ENCODE measurements around the gene SPSB3.

SPSB3 gene

GRCh38 chr16:1788095-1788707, 5.8 kb upstream of the SPSB3 start:
- DNase-seq = no peak

GRCh38 chr16:1787322-1788094, 5.1 kb upstream of the SPSB3 start:
- no peak for DNase-seq

- DNase-seq = no peak
Observed at GRCh38 chr16:1787056-1787321, 4.6 kb upstream of the SPSB3 start.

GRCh38 chr16:1786242-1787055, 4.1 kb upstream of the SPSB3 start:
- no peak for DNase-seq

DNA sequence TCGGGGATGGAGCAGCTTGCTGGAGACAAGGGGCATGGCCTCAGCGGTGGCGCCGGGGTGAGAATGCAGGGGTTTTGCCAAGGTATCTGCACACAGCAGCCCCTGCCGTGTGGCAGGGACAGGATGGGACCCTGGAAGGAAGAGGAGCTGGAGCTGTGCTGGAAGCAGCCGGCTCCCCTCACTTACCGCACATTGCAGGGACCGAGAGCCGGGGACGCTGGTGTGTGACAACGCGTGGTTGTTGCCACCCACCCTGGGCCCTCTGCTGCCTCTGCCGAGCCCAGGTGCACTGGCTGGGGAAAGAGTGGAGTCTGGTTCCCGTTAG, 3.4 kb upstream of the SPSB3 start:
- DNase-seq = no peak

DNA sequence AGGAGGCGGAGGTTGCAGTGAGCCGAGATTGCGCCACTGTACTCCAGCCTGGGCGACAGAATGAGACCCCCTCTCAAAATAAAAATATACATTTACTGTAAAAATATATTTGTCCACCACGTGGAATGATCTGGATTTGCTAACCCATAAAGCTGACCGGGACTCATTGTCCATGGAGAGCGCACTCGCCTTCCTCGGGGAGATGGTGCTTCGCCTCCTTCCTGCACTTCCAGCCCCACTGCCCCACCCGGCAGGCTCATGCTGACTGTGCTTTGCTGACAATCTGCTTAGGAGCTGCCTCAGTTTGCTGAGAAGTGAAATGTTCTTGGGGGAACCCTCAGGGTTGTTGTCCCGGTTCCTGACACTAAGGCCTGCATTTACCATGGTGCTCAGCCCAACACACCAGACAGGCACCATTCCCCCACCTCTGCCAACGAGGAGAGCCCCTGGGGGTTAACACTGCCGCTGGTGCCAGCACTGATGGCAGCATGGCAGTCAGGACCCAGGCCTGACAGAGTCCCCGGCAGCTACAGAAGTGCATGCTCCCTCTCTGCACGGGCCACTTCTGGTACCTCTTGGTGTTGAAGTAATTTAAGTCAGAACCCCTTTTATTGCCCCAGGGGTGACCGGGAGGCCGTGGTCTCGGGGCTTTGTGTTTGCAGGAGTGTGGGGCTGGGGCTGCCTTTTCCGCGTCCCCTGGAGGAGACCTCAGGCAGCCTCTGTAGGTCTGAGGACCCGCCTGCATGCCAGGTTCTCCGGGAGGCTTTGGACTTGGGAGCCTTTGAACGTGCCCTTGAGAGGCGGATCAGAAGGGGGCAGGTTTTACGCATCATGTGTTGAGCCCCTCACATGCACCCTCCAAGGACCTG, 2.8 kb upstream of the SPSB3 start:
- DNase-seq = no peak

GRCh38 chr16:1781758-1782407, 488 bp downstream of the SPSB3 start:
- DNase-seq = no peak

- DNase-seq = no peak
Observed at GRCh38 chr16:1781254-1781653, 1.1 kb downstream of the SPSB3 start.

GRCh38 chr16:1780677-1781072, 1.7 kb downstream of the SPSB3 start:
- no peak for DNase-seq

DNA sequence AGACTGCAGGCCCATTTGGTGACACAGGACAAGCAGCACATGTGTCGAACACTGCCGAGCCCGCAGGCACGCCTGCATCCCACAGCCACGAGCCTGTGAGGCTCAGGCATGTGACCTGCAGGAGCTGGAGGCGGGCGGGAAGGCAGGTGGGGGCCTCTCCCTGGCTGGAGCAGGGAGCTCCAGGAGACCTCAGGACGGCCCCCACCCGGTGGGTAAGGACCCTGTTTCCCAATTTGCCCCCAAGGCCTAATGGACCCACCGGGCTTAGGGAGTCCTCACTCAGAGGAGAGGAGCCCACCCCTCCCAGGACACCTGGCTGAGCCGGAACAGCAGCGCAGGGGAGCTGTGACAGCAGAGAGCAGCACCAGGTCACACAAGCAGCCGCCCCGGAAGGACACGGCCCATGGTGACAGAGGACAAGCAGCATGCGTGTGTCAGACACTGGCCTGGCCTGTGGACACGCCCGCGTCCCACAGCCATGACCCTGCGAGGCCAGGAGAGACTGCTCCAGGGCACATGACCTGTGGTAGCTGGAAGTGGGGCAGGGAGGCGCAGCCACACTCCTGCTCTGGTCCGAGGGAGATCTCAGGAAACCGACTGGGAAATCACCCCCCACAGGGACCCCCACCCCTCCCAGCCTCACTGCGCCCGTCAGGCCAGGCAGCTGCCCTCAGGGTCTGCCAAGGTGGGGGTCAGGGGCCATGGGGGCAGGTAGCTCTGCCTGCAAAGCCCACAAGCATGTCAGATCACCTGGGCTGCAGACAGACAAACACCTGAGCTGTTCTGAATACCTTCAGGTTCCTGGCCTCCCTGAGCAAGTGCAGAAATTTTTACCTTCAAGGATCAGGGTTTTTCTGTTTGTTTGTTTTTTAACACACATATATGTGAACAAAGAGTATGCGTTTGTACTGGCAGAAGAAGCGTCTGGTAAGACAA, 2.4 kb downstream of the SPSB3 start:
- DNase-seq = no peak

DNA sequence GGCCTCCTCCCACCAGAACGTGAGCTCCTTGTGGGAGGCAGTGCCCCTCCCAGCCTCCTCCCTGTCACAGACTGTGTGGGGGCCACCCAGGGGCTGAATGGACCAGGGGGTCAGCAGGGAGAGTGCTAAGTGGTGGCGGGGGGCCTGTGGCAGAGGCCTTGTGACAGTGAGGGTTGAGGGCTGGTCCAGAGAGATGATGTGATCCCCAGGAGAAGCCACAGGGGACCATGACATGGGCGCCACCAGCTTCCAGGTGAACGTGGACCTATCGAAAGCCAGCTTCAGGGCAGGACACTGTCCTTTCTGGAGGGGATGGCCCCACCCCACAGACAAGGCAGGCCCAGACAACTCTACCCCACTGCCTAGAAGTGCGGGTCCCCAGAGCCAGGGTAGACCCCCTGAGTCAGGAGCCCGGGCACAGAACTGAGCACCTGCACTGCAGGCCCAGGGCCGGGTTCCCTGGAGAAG, 3.1 kb downstream of the SPSB3 start:
- no peak for DNase-seq

- no peak for DNase-seq
Observed at GRCh38 chr16:1778200-1779179, 3.9 kb downstream of the SPSB3 start.

- no peak for DNase-seq
Observed at GRCh38 chr16:1777375-1778199, 4.8 kb downstream of the SPSB3 start.

DNA sequence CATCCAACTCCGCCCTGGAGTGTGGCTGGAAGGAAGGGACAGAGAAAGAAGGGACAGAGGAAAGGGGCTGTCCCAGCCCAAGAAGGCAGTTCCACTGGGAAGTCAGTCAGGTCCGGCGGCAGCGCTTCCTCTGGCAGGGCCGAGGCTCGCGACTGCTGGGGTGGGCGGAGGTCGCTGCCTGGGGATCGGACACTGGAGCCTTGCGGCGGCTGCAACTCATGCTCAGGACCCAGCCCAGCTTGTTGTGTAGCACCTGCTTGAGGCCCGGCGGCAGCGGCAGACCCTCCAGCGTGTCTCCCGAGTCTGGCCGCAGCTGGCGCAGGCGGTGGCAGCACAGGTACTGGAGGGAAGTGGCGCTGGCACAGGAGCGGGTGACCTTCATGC, 5.4 kb downstream of the SPSB3 start:
- no peak for DNase-seq

GRCh38 chr16:1776672-1776955, 5.8 kb downstream of the SPSB3 start:
- no peak for DNase-seq

- peak; percentile 20 to 88 for DNase-seq
Observed at GRCh38 chr16:1775846-1776671, 6.3 kb downstream of the SPSB3 start.

DNA sequence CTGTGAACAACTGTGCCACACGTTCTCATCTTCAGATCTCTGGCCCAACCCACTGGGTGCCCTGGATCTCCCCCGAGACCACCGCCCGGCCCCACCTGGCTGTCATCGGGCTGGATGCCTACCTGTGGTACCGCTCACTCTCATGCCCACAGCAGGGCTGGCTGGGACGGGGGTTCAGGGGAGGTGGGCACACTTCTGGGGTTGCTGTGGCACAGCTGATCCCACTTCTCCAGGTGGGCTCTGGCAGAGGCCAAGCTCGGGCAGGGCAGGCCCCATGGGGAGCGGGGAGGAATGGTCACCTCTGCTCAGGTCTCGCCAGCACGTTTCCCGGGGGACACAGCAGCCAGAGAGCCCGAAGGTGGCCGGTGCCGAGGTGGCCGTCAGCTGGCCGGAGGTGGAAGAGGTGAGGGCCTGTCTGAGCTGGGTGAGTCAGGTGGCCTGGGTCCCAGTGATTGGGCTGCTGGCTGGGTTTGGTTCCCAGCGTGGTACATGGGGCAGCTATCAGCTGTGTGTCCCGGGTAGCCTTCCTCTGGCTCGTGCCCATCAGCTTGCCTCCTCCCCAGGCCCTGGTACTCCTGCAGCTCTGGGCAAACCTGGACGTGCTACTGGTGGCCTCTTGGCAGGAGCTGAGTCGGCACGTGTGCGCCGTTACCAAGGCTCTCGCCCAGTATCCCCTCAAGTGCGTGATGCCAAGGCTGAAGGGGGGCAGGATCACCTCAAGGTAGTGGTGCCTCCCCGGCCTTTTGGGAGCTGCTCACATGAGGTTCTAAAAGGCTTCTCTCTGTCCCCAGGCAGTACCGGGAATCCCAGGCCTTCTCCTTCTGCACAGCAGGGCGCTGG, 7.1 kb downstream of the SPSB3 start:
- DNase-seq = no peak

GRCh38 chr16:1774448-1774780, 8.0 kb downstream of the SPSB3 start:
- DNase-seq = no peak
